ENCODE results near the gene PTGDR2.

The PTGDR2 gene

DNA sequence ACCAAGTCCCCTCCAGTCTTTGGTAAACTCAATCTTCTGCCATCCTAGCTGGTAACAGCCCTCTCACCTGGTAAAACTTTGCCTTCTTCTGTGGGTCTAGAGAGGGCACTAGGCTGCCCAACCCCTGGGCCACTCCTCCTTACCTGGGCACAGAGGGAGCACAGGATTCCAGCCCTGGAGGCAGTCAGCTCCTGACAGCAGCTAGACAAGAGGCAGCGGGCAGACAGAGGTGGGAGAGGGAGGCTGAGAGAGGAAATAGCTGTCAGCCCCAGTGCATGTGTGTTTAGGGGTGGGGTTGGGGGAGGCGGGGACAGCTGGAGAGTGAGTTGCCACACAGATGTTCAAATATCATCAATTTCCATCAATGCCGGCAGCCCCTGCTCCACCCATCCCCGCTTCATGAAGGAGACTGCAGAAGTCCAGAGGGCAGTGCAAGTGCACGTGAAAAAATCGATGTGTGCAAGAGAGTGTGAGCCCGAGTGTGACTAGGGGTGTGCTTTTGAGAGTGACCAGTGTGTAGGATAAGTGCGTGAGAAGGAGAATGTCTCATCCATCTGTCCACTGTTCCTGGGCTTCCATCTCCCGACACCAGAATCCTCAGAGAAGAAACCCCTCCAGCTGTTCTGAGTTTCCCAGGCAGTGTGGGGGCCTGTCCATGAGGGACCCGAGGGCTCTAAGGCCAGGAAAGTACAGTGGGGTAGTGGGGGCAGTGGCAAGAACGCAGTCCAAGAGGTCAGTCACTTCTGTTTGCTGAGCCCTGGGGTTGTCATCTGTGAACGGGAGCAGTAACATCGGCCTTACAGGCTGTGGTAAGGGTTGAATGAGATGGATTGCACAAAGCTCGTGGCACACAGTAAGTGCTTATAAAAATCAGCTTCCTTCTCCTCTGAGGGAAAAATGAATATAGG is at the start of gene PTGDR2:
Gene PTGDR2, minus strand, starts transcription at position 225 of the 908 bp plus-strand sequence. CDS start 2,228 bp downstream, outside the sequence.
- DNase-seq: no peak

DNA sequence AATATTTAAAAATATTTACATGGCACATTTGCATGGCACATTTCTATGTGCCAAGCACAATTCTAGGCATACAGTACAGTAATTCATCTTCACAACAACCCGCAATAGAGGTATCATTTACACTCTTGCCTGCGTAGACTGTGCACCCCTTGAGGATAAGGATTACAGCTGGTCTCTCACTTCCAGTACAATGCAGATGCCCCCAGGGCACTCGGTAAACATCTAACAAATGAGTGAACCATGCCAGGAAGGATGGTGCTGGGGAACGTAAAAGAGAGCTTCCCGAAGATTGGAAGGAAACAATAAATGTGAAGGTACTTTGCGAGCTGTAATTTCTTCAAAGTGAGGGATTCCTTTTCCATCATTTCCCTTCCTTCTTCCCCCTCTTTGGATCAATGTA is 49.3 kb upstream of the PTGDR2 start:
- DNase-seq: no peak

DNA sequence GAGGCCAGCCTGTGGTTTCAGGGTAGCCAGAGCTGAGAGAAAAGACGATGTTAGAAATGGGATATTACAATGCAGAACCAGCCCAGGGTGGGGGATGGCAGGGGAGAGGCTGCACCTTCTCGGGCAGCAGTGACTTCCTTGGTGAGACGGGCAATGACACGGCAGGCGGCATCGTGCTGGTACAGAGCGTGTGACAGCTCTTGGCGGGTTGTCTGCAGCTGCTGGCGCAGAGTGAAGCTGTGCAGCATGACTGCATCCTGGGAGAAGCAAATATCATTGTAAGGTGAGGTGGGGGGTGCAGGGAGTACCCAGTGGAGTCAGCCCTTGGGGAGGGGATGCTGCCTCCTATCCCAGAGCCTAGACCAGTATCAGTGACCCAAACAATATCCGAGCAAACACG is 46.9 kb upstream of the PTGDR2 start:
- DNase-seq: no peak

DNA sequence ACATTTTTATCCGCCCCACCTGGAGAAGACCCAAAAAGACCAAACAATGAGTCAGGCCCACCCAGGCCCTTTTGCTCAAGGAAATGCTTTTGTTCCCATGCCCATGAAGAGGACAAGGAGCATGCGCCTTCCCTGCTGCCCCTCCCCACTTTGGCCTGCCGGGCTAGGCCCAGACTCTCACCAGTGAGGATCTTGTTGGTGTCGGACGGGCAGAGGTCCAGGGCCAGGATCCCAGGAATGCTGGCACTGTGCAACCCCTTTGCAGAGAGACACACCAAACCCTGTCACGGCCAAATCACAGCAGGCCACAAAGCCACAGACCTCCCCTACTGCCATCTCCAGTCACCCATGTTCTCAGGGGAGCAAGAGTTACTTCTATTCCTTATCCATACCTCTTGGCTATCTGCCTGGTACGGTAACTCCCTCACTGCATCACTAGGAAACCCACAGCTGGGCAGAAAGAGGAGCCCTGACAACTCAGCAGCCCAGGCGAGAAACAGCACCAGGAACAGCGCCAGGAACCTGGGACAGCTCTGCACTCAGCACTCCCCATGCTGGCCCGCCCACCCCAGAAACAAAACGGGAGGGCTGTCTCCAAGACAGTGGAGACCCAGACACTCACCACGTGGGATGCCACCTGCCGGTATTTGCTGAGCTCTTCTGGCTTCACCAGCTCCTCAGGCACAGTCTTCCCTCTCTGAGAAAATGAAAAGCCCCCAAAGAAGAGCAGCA is 45.1 kb upstream of the PTGDR2 start:
- DNase-seq: no peak

DNA sequence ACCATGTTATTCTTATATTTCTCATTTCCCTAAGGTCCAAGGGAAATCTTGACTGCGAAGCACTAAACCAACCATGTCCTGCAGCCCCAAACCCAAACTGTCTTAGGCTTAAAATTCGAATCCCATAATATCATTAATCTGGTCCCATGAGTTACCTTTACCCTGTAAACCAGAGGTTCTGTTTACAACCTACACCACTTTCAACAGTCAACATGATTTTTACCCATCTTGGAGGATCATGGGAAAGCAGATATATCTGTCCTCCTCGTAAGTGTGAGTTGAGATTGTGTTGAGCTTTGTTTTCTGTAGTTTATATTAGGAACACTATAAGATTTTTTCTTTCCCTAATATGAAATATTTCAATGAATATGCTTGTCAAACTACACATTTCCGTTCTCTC is 44.2 kb upstream of the PTGDR2 start:
- DNase-seq: no peak

DNA sequence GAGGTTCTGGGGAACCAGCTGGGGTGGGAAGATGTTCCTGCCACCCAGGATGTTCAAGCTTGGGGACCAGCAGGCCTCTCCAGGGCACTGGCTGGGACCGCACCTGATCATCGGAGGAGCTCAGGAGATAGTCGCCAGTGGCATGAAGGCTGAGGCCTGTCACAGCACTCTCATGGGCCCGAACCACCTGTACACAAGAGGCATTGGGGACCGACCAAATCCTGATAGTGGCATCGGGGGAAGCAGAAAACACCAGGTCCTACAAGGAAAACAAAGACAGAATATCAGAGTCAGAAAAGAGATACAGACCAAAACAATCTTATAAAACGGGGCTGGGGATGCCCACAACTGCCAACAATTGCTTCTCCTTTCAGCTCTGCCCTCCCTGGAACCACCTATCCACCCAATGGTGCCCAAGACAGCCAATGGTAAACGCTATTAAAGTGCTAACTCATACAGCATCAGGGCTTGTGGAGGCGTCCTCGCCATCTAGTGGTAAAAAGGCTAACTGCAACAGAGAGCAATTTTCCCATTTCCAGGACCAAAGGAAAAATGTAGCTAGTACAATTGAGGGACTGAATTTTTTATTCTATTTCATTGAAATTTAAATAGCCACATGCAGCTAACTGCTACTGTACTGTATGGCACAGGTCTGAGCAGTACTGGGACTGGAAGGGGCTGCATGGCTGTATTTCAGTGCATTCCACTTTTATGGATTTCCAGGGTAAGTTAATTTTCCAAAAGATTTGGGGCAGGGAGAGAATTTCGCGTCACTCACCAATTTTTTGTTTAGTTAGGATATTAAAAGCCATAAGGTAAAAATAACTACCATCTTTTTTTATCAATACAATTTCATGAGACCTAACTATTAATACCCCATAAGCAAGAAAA is 43.5 kb upstream of the PTGDR2 start:
- DNase-seq: peak; percentile 70

DNA sequence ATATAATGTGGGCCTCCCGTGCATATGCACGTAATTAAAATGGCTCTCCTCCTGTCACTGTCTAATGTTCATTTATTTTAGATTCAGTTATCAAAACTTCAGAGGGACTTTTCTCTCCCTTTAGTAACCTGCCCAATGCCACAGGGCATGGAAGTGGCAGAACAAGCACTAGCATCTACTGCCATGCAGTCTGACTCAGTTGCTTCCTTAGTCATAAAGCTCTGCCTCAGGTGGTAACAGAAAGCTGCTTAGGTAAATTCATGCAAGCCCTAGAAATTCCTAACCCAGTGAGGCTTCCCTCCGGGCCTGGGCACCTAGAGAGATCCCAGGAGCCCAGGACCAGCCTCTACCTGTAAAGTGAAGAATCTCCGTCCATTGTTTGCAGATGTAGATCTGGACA is 41.7 kb upstream of the PTGDR2 start:
- no peak for DNase-seq

DNA sequence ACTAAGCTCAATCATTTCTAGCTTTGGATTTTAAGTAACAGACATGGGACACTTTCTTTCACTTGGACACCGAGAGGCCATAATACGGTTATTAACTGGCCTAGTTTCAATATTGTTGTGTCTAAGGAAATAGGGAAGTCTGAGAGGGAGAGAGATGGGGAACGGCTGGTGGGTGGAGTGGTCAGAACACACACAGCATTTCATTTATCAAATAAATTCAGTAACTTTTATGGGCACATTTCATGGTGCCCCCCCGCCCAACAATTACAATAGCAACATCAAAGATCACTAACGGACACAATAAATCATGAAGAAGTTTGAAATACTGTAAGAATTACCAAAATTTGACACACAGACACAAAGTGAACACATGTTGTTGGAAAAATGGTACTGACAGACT is 39.9 kb upstream of the PTGDR2 start:
- DNase-seq: no peak

DNA sequence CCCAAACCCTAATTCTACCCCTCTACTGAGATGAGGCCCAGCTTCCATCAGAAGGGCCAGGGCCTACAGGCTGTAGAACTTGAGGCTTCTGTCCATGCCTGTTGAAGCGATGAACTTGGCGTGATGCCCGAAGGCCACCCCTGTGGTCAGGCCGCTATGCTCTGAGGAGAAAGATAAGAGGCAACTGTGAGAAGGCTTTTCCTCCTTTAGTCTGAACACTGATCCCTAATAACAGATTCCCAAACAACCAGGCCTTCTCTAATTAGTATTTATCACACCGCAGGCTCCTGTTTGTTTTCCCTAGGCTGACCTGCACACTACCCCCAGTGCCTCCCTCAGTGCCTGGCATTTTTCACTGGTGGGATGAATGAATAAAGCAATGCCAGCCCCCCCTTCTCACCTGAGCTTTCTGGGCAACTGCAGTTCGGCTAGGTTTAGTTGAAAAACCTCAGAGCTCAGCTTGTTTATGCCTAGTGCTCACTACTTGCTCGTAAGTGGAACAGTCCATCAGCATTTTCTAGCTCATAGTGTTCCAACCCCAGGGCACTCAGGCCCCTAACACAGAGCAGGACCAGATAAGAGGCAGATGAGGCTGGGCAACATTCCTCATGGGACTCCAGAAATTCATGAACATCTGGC is 35.5 kb upstream of the PTGDR2 start:
- no peak for DNase-seq

DNA sequence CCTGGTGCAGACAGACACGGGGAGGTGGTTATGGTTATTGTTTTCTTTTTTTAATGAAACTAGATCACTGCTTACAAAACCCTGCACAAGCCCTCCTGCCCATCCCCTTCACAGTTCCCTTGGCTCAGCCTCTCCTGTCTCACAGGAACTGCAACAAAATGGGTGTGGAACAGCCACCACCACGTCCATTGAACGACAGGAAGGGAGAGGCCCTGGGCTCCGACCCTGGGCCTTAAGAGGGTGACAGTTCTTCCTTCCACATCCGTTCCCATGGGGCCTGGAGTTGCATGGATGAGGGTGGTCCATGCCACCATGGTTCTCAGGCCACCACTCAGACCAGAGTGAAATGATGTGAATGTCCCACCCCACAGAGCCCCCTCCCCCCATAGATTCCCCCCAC is 34.9 kb upstream of the PTGDR2 start:
- no peak for DNase-seq

DNA sequence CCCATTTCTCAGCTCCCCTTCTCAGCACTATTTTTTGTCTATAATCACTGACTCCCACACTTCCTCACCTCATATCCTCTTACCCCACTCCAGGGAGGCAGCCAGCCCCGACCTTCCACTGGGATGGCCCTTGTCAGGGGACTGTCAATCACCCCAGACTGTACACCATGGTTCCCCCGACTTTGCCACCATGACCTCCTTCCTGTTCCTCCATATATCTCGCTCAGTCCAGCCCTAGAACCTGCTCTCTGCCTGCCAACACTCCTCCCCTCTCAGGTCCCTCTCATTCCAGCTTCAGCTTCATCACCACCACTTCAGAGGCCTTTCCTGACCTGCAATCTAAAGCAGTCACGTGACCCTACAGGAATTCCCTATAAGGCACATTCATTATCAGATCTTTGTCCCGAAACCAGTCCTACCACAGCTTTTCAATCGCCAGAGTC is 34.1 kb upstream of the PTGDR2 start:
- DNase-seq: no peak

DNA sequence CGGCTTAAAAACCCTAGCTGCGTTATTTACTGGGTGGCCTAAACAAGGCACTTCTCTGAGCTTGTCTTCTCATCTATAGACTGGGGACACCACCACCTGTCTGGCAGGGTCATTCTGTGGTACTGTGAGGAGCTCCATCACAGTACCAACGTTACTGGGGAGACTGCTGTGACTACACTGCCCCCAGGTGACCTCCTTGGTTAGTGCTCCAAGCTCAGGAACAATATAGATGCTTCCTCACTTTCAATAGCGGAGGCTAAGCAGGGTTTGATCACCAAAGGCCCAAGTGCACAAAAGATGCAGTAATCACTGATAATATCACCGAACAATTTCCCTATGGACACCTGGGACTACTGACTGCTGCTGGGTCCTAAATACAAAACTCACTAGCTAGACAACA is 31.8 kb upstream of the PTGDR2 start:
- DNase-seq: peak; percentile 71

DNA sequence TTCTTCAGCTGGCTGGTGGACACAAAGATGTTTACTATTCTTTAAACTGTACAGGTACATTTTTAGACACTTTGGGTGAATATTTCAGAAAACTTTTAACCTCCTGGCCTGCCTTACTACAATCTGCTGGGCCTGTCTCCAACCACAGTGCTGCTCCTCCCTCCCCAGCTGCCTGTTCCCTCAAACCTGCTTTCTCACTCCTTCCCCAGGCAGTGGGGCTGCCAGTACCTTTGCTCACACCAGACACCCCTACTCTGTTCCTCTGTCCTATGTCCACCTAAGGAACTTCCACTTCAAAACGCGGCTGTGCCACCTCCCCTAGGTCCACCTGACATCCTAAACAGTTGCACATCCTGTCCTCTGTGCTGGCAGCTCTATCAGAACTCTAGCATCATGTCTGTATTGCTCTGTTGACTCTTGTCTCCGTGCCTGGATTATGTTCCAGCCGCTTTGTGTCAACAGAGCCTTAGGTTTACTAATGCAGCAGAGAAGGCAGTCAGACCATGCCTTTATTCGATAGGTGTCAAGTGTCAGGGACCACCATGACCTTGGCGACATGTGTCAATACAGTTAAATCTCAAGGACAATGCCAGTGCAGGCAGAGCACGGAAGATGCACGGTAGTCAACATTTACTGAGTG is 25.0 kb upstream of the PTGDR2 start:
- DNase-seq: no peak

DNA sequence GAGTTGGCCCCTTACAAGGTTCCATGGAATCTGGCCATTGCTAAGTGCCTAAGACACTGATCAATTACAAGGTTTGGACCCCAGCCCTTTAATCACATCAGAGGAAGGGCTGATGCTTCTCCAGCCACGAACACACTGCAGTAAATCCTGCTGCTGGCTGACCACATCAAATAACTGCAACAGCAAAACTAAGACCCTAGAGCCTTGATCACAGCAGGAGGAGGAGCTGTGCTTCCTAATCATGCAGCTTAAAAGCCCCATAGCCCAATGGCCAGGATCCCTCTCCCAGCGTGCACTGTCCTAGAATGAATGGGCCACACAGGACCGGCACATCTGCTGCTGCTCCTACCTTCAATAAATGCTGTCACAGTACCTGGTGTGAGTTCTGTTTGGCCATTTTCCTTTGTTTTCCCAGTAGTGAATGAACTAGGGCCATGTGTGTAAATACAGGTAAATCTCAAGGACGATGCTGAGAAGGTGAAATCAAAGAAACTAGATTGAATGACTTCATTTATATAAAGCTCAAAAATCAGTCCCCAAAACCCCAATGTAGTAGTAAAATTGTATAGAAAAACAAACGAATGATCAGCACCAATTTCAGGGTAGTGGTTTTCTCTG is 24.3 kb upstream of the PTGDR2 start:
- DNase-seq: no peak

DNA sequence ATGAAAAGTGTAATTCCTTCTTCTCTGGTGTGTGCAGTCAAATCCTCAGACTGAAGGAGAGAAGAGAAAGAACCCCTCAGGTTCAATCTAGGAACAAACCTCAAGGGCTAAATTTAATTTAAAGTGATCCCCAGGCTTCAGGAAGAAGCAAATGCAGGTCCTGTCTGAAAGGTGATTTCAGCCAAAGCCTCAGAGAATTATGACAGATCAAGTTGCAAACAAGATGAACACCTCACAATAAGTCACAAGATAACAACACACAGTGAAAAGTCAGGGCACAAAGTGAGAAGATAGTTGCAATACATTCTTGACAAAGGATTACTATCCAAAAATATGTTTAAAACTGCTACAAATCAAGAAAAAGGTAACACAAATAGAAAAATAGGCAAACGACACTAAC is 23.4 kb upstream of the PTGDR2 start:
- no peak for DNase-seq

DNA sequence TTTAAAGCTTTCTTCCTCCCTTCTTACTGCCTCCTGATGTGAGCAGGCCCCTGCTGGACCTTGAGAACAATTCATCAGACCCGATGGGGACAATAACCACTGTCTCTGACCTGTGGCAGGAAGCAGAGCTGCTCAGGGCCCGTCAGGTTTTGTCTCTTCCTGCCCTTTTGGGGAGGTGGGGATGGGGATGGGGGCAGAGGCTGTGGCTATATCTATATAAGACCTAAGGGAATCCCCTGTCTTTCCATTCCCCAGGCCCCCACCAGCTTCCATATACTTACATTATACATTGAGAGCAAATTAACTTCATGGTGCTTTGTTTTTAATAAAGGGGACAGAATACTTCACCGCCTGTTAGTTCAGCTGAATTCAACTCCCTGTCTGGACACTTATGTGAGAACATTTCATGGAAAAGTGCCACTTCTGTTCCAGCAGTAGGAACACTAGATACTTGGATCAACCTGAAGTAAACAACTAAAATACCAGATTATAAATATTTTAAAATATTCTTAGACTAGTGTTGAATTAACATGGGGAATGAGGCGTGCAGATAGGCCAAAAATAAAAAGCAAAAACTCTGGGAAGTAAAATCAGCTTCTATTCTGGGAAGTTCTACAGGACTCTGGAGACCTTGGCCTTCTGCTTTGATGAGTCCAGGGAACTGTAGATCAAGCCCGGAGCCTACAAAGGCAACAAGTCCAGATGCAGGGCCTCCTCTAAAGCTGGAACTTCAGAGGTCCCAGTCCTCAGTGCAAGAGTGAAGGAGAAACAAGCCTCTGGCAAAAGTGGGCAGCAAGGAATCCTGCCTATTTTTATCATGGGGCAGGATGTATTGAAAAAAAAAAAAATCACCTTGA is 22.7 kb upstream of the PTGDR2 start:
- no peak for DNase-seq

DNA sequence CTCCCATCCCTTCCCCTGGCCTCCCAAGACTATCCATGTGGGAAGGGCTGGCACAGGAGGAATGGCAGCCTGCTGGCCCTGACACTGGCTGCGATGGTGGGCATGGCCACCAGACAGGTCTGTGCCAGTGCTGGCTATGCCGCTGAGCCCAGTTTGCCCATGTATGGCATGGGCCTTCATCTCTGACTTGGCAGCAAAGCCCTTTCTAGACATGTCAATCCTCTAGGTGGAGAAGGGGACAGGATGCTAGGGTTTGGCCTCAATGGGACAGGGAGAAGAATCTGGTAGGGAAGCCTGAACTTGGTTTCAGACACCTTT is 20.4 kb upstream of the PTGDR2 start:
- no peak for DNase-seq

DNA sequence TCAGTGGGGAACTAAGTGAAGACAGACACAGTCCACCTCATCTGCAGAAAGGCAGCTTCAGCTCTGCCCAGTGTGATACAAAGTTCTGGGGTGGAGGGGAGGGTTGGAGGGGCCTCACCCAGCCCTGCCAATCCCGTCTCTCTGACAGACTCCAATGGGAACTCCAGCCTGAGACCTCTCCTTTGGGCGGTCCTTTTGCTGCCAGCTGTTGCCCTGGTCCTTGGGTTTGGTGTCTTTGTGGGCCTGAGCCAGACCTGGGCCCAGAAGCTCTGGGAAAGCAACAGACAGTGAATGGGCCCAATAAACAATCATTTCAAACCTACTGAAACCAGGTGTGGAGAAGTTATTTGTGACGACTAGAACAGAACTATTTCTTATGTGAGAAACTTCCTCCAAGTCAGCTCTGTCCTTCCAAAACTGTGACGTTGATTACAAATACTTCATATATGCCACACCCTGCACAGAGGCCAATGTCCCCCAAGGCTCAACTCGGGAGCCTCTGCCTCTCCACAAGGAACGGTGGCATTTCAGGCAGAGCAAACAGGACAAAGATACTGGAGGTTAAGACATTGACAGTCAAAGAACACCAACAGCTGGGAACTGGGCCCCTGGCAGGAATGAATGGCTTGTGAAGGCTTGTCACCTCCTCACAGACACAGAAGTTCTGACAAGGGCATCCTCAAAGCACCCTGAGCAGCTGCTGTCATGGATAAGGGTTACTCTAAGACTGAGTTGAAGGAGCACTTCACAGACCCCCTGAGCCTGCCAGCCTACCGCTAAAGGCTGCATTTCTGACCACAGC is 19.8 kb upstream of the PTGDR2 start:
- no peak for DNase-seq

DNA sequence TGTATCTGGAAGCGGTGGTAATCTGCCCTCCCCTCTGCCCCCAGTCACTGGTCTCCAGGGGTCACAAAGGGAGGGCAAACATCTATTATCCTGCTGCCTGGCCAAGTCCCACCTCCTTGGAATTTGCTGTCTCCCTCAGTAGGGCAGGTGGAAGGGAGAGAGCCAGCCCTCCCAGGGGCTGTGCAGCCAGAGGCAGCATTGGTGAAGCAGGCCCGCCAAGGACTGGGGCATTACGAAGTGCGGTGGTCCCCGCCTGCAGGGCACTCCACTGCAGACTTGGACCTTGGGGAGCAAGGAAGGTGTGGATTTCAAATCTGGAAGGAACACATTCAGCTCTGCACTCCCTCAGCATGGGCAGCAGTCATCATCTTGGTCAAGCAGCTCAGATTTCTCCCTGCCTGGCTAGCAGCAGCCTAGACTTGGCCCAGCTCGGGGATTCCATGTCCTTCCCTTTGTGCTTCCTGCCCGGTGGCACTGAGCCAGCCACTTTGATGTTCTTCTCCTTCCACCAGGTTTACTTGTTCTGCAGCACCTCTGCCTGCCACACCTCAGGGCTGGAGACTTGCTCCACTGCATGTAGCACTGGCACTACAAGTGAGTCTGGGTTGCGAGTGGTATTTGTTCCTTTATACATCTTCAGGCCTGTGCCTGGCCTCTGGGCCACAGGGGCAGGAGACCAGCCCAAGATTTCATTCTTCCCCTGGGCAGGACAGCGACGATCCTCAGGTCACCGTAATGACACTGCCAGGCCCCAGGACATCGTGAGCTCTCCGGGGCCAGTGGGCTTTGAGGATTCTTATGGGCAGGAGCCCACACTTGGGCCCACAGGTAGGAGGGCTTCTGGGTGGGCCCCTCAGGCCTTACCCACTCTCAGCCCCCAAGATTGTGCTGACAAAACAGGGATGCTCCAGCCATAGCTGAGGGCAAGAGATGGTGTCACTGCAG is 18.9 kb upstream of the PTGDR2 start:
- no peak for DNase-seq
